ENCODE data around the gene ST14.

GRCh38 chr11:130209128-130209932 is 49.7 kb downstream of the ST14 start:
- TF ChIP-seq TAF1 (IDR thresholded peaks at IDR 0.05; ENCODE audit: borderline replicate concordance, low read depth, low read length) (no peak), POLR2A (IDR thresholded peaks at IDR 0.05; ENCODE audit: low read depth, low read length) (no peak)
